ENCODE measurements around the gene SNCAIP.
"Not testable (repeated sequence)": the region's sequence is repeated elsewhere in the genome, so short reads cannot be mapped to it uniquely, and the experiment has no call there.

The SNCAIP gene

DNA sequence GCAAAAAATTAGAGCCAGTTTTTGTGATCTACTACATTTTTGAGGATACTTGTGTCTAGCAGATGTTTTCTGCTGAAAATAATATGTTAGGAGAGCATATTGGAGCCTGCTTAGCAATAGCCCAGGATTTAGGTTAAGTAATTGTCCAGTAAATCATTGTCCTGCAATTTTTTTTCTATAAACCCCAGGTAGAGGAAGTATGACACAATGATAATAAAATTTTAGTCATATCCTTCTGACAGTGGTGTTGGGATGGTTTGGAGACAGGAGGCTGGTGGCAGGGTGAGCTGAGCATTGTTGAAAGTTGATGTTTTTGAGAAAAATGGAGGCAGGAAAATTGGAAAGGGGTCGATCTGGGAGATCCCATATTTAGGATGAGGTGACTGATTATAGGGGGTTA is 3.5 kb downstream of the SNCAIP start:
- no peak for DNase-seq

GRCh38 chr5:122316656-122317055 is 4.6 kb downstream of the SNCAIP start:
- DNase-seq: no peak

GRCh38 chr5:122319897-122320296 is 7.9 kb downstream of the SNCAIP start:
- no peak for DNase-seq

- DNase-seq: no peak
Observed at GRCh38 chr5:122321921-122322320, 9.9 kb downstream of the SNCAIP start.

- no peak for DNase-seq
Observed at GRCh38 chr5:122322801-122323548, 10.9 kb downstream of the SNCAIP start.

GRCh38 chr5:122323738-122324137 is 11.7 kb downstream of the SNCAIP start:
- no peak for DNase-seq

- no peak for DNase-seq
Observed at GRCh38 chr5:122327110-122327509, 15.1 kb downstream of the SNCAIP start.

DNA sequence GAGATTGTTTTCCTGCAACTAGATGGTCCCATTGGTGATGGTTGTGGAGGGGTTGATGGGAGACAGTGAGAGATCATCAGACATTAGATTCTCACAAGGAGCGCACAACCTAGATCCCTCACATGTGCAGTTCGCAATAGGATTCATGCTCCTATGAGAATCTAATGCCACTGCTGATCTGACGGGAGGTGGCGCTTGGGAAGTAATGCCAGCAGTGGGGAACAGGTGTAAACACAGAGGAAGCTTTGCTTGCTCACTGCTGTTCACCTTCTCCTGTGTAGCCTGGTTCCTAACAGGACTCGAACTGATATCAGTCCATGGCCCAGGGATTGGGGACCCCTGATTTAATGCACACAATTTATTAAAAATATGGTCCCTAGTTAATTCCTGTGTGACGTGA is 18.8 kb downstream of the SNCAIP start:
- no peak for DNase-seq

DNA sequence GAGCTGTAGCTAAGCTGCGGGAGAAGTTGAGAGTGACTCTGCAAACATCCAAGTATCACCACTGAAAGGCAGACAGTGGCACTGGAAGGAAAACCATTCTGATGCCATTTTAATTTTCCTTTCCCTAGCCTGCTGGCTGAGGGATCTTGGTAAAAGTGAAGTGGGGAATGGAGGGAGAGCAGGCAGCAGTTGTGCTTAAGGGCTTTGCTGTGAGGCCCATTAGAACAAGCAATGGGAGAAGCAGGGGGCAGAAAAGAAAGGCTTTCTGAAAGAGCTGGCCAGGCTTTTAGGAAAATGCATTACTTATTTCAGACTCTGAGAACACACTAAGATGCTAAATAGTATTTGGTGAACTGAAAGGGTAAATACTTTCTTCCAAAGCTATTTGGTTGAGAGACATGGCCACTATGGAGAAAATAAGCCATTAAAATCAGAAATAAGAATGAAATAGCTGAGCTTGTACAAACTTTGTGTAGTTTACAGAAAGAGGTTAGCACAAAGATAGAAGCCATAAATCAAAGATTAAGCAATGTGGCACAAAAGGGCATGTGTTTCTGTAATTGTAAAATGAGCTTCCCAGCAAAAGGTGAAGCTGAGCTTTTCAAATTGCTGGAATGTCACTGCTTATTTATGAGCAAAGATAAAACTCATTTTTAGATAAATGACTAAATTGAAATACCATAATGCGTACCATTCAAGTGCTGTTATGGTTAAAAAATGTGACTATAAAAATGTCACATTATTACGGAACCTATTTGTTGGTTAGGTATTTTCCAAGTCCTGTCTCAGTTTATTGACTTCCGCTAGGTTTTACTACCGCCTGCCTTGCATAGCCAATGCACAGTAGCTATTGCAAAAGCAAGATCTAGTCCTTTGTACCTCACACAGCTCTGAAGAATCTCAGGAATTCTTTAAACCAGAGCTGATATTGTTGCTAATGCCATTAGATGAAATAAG is 20.8 kb downstream of the SNCAIP start:
- no peak for DNase-seq

- no peak for DNase-seq
Observed at GRCh38 chr5:122333564-122333963, 21.5 kb downstream of the SNCAIP start.

GRCh38 chr5:122339591-122339990 is 27.6 kb downstream of the SNCAIP start:
- DNase-seq: no peak

- DNase-seq: no peak
Observed at GRCh38 chr5:122341087-122341486, 29.1 kb downstream of the SNCAIP start.

DNA sequence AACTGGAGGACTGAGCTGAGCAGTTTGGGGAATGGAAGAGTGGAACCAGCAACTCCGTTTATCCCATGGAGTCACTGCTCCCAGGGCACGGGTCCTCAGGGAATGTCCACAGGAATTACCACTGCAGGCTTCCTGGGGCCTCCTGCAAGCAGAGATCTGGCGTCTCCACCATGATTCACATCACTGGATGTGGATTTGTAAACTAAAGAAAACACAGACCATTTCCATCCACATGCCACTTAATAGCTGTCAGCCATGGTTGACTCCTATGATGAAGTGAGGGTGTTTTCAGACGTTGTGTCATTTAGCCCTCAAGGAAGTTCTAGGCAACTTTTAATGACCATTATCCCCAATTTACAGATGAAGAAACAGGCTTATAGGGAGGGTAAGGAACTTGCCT is 30.2 kb downstream of the SNCAIP start:
- peak; percentile 41 for DNase-seq

DNA sequence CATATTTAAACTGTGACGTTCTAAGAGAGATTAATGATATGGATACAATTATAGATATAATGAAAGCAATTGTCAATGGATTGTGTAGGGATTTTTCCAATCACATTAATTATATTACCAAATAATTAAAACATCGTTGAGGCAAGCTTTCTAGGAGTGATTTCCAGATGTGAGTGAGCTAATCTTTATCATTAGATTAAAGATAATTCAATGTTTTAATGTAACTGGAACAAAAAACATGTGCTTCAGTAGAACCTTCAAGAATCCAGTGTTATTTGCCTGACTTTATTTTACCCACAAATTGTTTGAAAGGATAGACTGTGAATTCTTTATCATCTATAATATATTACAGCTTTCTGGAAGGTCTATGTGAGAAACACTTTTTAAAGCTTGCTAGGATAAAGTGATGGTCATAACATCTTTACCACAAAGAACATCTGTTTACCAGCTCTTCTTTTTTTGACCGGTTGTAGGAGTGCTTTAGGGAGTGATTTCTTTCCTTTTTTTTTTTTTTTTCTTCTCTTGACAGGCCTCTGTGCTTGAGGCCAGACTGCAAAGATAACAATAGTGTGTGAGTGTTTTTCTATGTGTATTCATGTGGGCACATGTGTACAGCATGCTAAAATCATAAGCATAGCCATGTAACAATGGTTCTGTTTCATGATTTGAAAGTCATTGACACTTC is 35.0 kb downstream of the SNCAIP start:
- no peak for DNase-seq

GRCh38 chr5:122350496-122350895 is 38.5 kb downstream of the SNCAIP start:
- no peak for DNase-seq

DNA sequence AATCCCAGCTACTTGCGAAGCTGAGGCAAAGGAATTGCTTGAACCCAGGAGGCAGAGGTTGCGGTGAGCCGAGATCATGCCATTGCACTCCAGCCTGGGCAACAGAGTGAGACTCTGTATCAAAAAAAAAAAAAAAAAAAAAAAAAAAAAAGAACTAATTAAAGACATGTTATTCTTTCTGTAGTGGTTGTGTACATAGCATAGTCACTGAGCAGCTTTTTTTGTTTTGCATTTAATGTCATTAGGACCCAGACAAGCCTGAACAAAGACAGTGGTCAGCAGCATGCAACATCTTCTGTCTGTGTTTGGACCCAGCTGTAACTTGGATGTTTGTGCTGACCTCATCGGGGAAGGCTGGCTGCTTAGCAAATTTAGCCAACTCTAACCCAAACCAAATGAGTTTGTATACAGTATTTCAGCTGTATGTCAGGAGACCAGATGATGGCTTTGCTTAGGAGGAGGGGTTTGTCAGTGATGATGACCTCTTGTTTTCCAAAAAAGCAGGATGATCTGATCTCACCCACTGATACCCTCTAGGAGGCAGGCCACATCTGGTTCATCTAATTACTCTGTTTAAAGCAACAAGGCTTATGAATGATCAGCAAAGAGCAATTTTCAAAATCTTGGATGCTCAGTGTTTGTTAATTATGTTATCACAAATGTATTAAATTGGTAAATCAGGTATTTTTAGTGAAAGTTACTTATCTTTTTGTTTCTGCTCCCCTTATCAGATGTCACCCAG is 39.5 kb downstream of the SNCAIP start:
- DNase-seq: peak; percentile 10

DNA sequence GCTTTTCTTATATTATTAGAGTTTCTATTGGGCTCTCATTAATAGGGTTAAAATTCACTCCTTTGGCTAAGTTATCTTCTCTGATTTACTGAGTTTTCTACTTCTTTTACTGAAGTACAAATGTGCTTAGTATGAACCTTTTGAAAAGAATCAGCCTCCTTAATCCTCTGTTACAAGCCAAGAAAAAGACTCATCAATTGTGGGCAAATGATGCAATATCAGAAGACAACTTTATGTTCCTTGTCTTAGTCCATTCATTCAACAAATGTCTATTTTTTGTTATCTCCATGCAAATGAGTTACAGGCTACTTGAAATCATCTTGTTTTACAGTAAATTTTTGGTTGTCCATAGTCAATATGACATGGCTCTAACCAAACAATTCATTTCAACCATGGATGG is 40.3 kb downstream of the SNCAIP start:
- DNase-seq: peak; percentile 40

DNA sequence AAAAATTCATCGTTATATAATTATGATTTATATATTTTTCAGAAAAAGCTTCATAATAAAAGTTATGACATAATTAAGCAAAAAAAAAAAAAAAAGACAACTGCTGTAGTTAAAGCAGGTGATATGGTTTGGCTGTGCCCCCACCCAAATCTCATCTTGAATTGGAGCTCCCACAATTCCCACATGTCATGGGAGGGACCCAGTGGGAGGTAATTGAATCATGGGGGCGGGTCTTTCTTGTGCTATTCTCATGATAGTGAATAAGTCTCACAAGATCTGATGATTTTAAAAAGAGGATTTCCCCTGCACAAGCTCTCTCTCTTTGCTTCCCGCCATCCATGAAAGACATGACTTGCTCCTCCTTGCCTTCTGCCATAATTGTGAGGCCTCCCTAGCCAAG is 41.3 kb downstream of the SNCAIP start:
- DNase-seq: not testable (repeated sequence)

DNA sequence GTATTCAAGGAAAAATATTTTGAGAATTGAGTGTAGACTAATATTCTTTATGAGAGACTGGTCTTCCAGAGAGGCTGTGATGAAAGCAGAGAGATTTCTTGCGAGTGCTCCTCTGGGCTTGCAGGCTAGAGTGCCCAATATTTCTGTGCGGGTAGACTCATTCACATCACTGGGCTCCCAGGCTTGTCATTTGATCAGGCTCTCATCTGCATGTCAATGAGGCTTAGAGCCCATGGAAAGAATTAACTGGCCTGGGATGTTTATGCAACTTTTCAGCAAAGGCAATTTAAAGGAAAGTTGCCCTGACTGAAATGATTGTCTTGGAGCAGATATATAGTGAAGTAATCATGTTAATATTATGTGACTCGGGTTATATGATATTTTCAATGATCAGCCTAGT is 42.3 kb downstream of the SNCAIP start:
- no peak for DNase-seq

- no peak for DNase-seq
Observed at GRCh38 chr5:122355324-122355723, 43.3 kb downstream of the SNCAIP start.

GRCh38 chr5:122356855-122357254 is 44.8 kb downstream of the SNCAIP start:
- no peak for DNase-seq

GRCh38 chr5:122358372-122358979 is 46.4 kb downstream of the SNCAIP start:
- DNase-seq: no peak
